Endothelial cell of umbilical vein (primary cell): ENCODE data around the gene U2AF2.

Experiments used
- CTCF ChIP-seq, 2 donors: IDR thresholded peaks; 1 replicate in 1 of 2; 2 replicates in 1 of 2; pipeline ENCODE4 v1.5.1; 2011; ENCODE audit warnings: low read length in 2 of 2, mild to moderate bottlenecking in 2 of 2, moderate library complexity in 2 of 2, control low read depth in 1 of 2, inconsistent platforms in 1 of 2, low read depth in 1 of 2; ENCODE audit not compliant: insufficient read depth in 1 of 2; ENCODE audit errors: extremely low read depth in 1 of 2
- EZH2 ChIP-seq: IDR thresholded peaks from 2 replicates; pipeline ENCODE4 v1.6.1; 2012; ENCODE audit warnings: borderline replicate concordance, low read depth, mild to moderate bottlenecking, moderate library complexity, low read length, inconsistent platforms; ENCODE audit not compliant: severe bottlenecking
- GATA2 ChIP-seq: IDR thresholded peaks from 2 replicates; pipeline ENCODE4 v1.7.0; 2011; ENCODE audit warnings: low read depth, mild to moderate bottlenecking, moderate library complexity, mixed read lengths, low read length; ENCODE audit not compliant: insufficient read length, insufficient read depth
- JUN ChIP-seq: IDR thresholded peaks from 2 replicates; pipeline ENCODE4 v1.6.1; 2011; ENCODE audit warnings: borderline replicate concordance, low read depth; ENCODE audit not compliant: insufficient read length, insufficient read depth
- MAX ChIP-seq: IDR thresholded peaks from 2 replicates; pipeline ENCODE4 v1.6.1; 2011; ENCODE audit not compliant: insufficient read depth, insufficient read length
- MYC ChIP-seq: IDR thresholded peaks from one replicate; pipeline ENCODE4 v1.6.1; 2011; ENCODE audit warnings: mild to moderate bottlenecking, low read depth, low read length
- POLR2A ChIP-seq: IDR thresholded peaks from 2 replicates; pipeline ENCODE4 v1.6.1; 2012; ENCODE audit warnings: low read depth, mild to moderate bottlenecking, control low read depth, low read length
- POLR2AphosphoS5 ChIP-seq: IDR thresholded peaks from 2 replicates; pipeline ENCODE4 v1.6.1; 2012; ENCODE audit warnings: low read depth, mild to moderate bottlenecking, control low read depth, low read length, moderate library complexity; ENCODE audit not compliant: insufficient read depth

DNA sequence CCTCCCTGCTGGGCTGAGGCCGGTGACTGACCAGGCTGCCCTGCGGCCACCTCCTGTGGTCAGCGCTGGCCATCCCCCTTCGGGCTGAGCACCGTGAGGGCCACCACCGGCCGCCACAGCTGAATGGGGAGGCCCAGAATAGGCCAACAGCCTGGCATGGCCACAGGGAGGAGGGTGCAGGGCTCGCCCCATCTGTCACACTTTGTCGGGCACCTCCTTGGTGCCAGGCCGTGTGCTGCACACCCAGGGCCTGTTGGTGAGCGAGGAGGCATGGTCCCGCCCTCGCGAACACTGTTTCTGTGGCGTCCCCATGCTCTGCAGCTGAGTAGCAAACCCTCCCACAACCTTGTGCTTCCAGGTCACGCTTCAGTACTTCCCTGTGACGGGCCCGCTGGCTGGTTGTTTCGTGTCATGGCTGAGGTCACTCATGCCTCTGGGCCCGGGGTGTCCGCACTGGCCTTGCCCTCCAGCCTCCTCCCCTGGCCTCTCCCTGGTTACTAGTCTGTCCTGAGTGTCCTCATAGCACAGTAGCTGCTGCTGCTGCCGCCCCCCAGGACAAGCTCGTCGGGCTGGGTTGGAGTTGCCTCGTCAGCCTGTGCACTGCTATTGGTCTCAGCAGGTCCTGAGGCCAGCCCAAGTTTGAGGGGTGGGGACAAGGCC lies 35.4 kb downstream of the U2AF2 start:
- TF ChIP-seq CTCF (IDR thresholded peaks at IDR 0.05; ENCODE audit: extremely low read depth in 1 of 2, insufficient read depth in 1 of 2, low read depth in 1 of 2, low read length in 2 of 2) (no peak), POLR2A (no peak), EZH2 (no peak), POLR2AphosphoS5 (no peak), MAX (no peak), JUN (no peak), MYC (no peak), GATA2 (no peak)
